ENCODE measurements around the gene TTC28. TPM values are rescaled to one million over a fixed set of nuclear protein-coding genes. Genes with fewer than 3 reads are reported as not detected.
A peak's percentile ranks its signal among the peaks of the same experiment; 100 is the strongest.
"Not testable (repeated sequence)": the region's sequence is repeated elsewhere in the genome, so short reads cannot be mapped to it uniquely, and the experiment has no call there.

TTC28 gene
- total RNA-seq (1 to 10 TPM; 2.4 to 8.3 (median 5.1) TPM), polyA plus RNA-seq (1 to 10 TPM in 1 of 2 donors, under 1 TPM in 1; 0.50 to 2.1 TPM), total RNA-seq (19.7 reads per million, percentile 50 among the genes with 10 or more reads in this experiment)

DNA sequence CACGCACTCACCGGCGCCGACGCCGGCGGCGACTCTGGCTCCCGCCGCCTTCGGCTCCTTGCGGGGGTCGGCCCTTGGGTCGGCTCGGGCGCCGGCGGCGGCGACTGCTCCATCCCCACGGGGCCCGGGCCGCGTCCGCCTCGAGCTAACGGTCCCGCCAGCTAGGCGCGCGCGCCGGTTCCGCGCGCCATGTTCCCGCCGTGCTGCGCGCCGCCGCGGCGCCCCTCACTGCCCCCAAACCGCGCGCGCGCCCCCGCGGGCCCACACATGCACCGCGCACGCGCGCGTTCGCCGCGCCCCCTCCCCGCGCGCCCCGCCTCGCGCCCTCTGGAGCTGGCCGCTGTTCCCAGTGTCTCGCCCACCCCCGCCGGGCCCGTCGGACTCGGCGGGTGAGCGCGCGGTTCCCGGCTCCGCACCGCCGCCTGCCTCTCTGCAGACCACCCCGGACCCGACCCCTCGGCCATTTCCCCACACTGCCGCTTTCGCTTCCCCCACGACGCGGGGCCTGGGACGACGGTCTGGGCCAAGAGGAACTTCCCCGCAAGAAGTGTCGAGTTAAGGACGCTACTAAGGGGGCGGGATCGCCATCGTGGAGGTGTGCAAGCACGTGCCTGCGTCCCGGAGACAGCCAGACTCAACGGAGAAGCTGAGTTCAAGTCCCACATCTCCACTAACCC is at the start of gene TTC28:
TTC28 (minus strand) TSS at position 230 of the 677 bp plus-strand sequence; CDS start at position 113, 117 bp downstream.
- DNase-seq: peak in 3 of 9 donors; percentile 11 to 32 (median 25)
- intact Hi-C loops (cut with micrococcal nuclease): loop anchor here (2.0 to 10.0 kb wide), 3 partner anchors 55 to 125 kb away; partner anchors contain the start of gene XBP1 (in 1 of the 2)
- ATAC-seq; CTCF ChIA-PET; H3K36me3 ChIP-seq (ENCODE audit: control insufficient read depth in 2 of 3, insufficient read depth in 3 of 3, low read length in 3 of 3); H3K36me3 Mint-ChIP-seq; H3K9me3 Mint-ChIP-seq; H3K27ac ChIP-seq (ENCODE audit: low read depth, low read length); H3K4me1 ChIP-seq (ENCODE audit: control insufficient read depth in 2 of 2, insufficient read depth in 2 of 2, low read length in 2 of 2); POLR2A ChIA-PET; H3K9me3 ChIP-seq (ENCODE audit: control insufficient read depth in 2 of 3, low read length in 3 of 3): not testable (repeated sequence)
- Histone ChIP-seq H3K4me3 (ENCODE audit: low read length) (peak within 1 kb of the TSS; percentile 20), H3K27me3 (ENCODE audit: control insufficient read depth in 2 of 2, insufficient read depth in 2 of 2, low read length in 2 of 2) (peaks cover 6 to 24% of the 10 kb centered on the region in 2 donors)
- peaks cover 4 to 18% (median 13%) of the 10 kb centered on the region in 7 donors for H3K4me1 Mint-ChIP-seq
- peaks cover 55 to 92% (median 69%) of the 10 kb centered on the region in 5 donors for H3K27me3 Mint-ChIP-seq
- H3K27ac Mint-ChIP-seq: peak within 1 kb of the TSS in 1 of 9 donors; percentile 43
- peak within 1 kb of the TSS; percentile 50 to 88 (median 82) for H3K4me3 Mint-ChIP-seq

GRCh38 chr22:28728621-28729313 is 49.1 kb upstream of the TTC28 start:
- intact Hi-C loops (cut with micrococcal nuclease): no loop called here
- H3K9me3 Mint-ChIP-seq: peaks cover 0 to 1% (median 0%) of the 10 kb centered on the region in 11 donors
- ATAC-seq (no peak), DNase-seq (no peak)
- peaks cover 0 to 9% (median 0%) of the 10 kb centered on the region in 7 donors for H3K4me1 Mint-ChIP-seq
- Histone ChIP-seq H3K27me3 (ENCODE audit: control insufficient read depth in 2 of 2, insufficient read depth in 2 of 2, low read length in 2 of 2) (no peaks in the 10 kb centered on the region), H3K4me3 (ENCODE audit: low read length) (no peak overlapping the region), H3K36me3 (ENCODE audit: control insufficient read depth in 2 of 3, insufficient read depth in 3 of 3, low read length in 3 of 3) (peaks cover 0 to 6% (median 0%) of the 10 kb centered on the region in 3 experiments), H3K4me1 (ENCODE audit: control insufficient read depth in 2 of 2, insufficient read depth in 2 of 2, low read length in 2 of 2) (no peaks in the 10 kb centered on the region), H3K9me3 (ENCODE audit: control insufficient read depth in 2 of 3, low read length in 3 of 3) (no peaks in the 10 kb centered on the region), H3K27ac (ENCODE audit: low read depth, low read length) (no peak overlapping the region)
- ChIA-PET POLR2A (no interaction called here), CTCF (no interaction called here)
- no peaks in the 10 kb centered on the region for H3K27me3 Mint-ChIP-seq
- no peak overlapping the region for H3K4me3 Mint-ChIP-seq
- H3K27ac Mint-ChIP-seq: peak overlapping the region in 1 of 9 donors; percentile 30
- H3K36me3 Mint-ChIP-seq: peaks cover 5 to 39% (median 13%) of the 10 kb centered on the region in 5 donors

DNA sequence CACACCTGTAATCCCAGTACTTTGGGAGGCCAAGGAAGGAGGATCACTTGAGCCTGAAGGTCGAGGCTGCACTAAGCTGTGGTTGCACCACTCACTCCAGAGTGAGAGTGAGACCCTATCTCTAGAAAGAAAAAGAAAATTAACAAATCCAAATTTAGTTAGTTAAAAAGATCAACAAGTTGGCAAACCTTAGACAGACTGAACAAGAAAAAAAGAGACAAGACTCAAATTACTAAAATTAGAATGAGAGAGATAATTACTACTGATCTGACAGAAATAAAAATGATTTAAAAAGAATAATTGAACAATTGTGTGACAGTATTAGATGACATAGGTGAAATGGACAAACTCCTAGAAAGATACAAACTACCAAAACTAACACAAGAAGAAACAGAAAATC is 48.4 kb upstream of the TTC28 start:
- POLR2A ChIA-PET: no interaction called here
- no peaks in the 10 kb centered on the region for H3K27me3 Mint-ChIP-seq
- no peaks in the 10 kb centered on the region for H3K4me1 ChIP-seq (ENCODE audit: control insufficient read depth in 2 of 2, insufficient read depth in 2 of 2, low read length in 2 of 2)
- H3K36me3 ChIP-seq (ENCODE audit: control insufficient read depth in 2 of 3, insufficient read depth in 3 of 3, low read length in 3 of 3): peaks cover 0 to 4% (median 0%) of the 10 kb centered on the region in 3 experiments
- H3K27ac ChIP-seq (ENCODE audit: low read depth, low read length): no peak overlapping the region
- H3K4me3 ChIP-seq (ENCODE audit: low read length): no peak overlapping the region
- H3K27ac Mint-ChIP-seq: no peak overlapping the region
- peaks cover 0 to 1% (median 0%) of the 10 kb centered on the region in 11 donors for H3K9me3 Mint-ChIP-seq
- ATAC-seq (no peak), DNase-seq (no peak)
- CTCF ChIA-PET: no interaction called here
- H3K27me3 ChIP-seq (ENCODE audit: control insufficient read depth in 2 of 2, insufficient read depth in 2 of 2, low read length in 2 of 2): no peaks in the 10 kb centered on the region
- peaks cover 5 to 38% (median 12%) of the 10 kb centered on the region in 5 donors for H3K36me3 Mint-ChIP-seq
- no peaks in the 10 kb centered on the region for H3K9me3 ChIP-seq (ENCODE audit: control insufficient read depth in 2 of 3, low read length in 3 of 3)
- no peak overlapping the region for H3K4me3 Mint-ChIP-seq
- intact Hi-C loops (cut with micrococcal nuclease): no loop called here
- peaks cover 0 to 9% (median 0%) of the 10 kb centered on the region in 7 donors for H3K4me1 Mint-ChIP-seq

DNA sequence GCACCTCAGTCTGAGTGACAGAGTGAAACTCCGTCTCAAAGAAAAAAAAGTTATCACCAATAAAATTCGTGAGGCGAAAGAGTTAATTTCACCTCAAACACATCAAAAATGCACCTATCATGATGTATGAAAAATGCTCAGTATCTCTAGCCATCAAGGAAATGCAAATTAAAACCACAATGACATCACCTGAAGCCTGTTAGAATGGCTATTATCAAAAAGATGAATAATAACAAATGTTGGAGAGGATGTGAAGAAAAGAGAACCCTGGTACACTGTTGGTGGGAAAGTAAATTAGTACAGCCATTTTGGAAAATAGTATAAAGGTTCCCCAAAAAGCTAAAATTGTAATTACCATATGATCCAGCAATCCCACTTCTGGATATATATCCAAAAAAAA is 38.4 kb upstream of the TTC28 start:
- ChIA-PET POLR2A (no interaction called here), CTCF (no interaction called here)
- Mint-ChIP-seq H3K36me3 (peaks cover 4 to 33% (median 21%) of the 10 kb centered on the region in 5 donors), H3K4me3 (no peak overlapping the region), H3K9me3 (peaks cover 0 to 3% (median 0%) of the 10 kb centered on the region in 11 donors), H3K27ac (no peak overlapping the region), H3K27me3 (no peaks in the 10 kb centered on the region), H3K4me1 (peaks cover 0 to 24% (median 0%) of the 10 kb centered on the region in 7 donors)
- H3K4me3 ChIP-seq (ENCODE audit: low read length): no peak overlapping the region
- no peaks in the 10 kb centered on the region for H3K27me3 ChIP-seq (ENCODE audit: control insufficient read depth in 2 of 2, insufficient read depth in 2 of 2, low read length in 2 of 2)
- H3K36me3 ChIP-seq (ENCODE audit: control insufficient read depth in 2 of 3, insufficient read depth in 3 of 3, low read length in 3 of 3): peaks cover 0 to 6% (median 0%) of the 10 kb centered on the region in 3 experiments
- no peaks in the 10 kb centered on the region for H3K4me1 ChIP-seq (ENCODE audit: control insufficient read depth in 2 of 2, insufficient read depth in 2 of 2, low read length in 2 of 2)
- no peak for DNase-seq
- H3K9me3 ChIP-seq (ENCODE audit: control insufficient read depth in 2 of 3, low read length in 3 of 3): no peaks in the 10 kb centered on the region
- intact Hi-C loops (cut with micrococcal nuclease): no loop called here
- no peak overlapping the region for H3K27ac ChIP-seq (ENCODE audit: low read depth, low read length)
- ATAC-seq: no peak

- H3K9me3 ChIP-seq (ENCODE audit: control insufficient read depth in 2 of 3, low read length in 3 of 3): no peaks in the 10 kb centered on the region
- no peak for ATAC-seq
- H3K4me3 ChIP-seq (ENCODE audit: low read length): no peak overlapping the region
- ChIA-PET POLR2A (no interaction called here), CTCF (no interaction called here)
- H3K27me3 Mint-ChIP-seq: no peaks in the 10 kb centered on the region
- H3K27ac ChIP-seq (ENCODE audit: low read depth, low read length): no peak overlapping the region
- H3K27ac Mint-ChIP-seq: no peak overlapping the region
- no peaks in the 10 kb centered on the region for H3K27me3 ChIP-seq (ENCODE audit: control insufficient read depth in 2 of 2, insufficient read depth in 2 of 2, low read length in 2 of 2)
- H3K9me3 Mint-ChIP-seq: peaks cover 0 to 3% (median 0%) of the 10 kb centered on the region in 11 donors
- H3K4me3 Mint-ChIP-seq: no peak overlapping the region
- H3K36me3 ChIP-seq (ENCODE audit: control insufficient read depth in 2 of 3, insufficient read depth in 3 of 3, low read length in 3 of 3): no peaks in the 10 kb centered on the region
- peaks cover 0 to 24% (median 0%) of the 10 kb centered on the region in 7 donors for H3K4me1 Mint-ChIP-seq
- no peak for DNase-seq
- H3K36me3 Mint-ChIP-seq: peaks cover 4 to 44% (median 19%) of the 10 kb centered on the region in 5 donors
- intact Hi-C loops (cut with micrococcal nuclease): no loop called here
- H3K4me1 ChIP-seq (ENCODE audit: control insufficient read depth in 2 of 2, insufficient read depth in 2 of 2, low read length in 2 of 2): no peaks in the 10 kb centered on the region
Measured at GRCh38 chr22:28716686-28717085, 37.0 kb upstream of the TTC28 start.

GRCh38 chr22:28715611-28716010 is 36.0 kb upstream of the TTC28 start:
- no peak overlapping the region for H3K27ac Mint-ChIP-seq
- ATAC-seq (no peak), DNase-seq (no peak)
- POLR2A ChIA-PET: no interaction called here
- no peak overlapping the region for H3K4me3 Mint-ChIP-seq
- H3K4me1 Mint-ChIP-seq: peaks cover 0 to 24% (median 0%) of the 10 kb centered on the region in 7 donors
- Histone ChIP-seq H3K36me3 (ENCODE audit: control insufficient read depth in 2 of 3, insufficient read depth in 3 of 3, low read length in 3 of 3) (peaks cover 0 to 3% (median 0%) of the 10 kb centered on the region in 3 experiments), H3K27me3 (ENCODE audit: control insufficient read depth in 2 of 2, insufficient read depth in 2 of 2, low read length in 2 of 2) (no peaks in the 10 kb centered on the region), H3K9me3 (ENCODE audit: control insufficient read depth in 2 of 3, low read length in 3 of 3) (no peaks in the 10 kb centered on the region), H3K4me1 (ENCODE audit: control insufficient read depth in 2 of 2, insufficient read depth in 2 of 2, low read length in 2 of 2) (no peaks in the 10 kb centered on the region), H3K27ac (ENCODE audit: low read depth, low read length) (no peak overlapping the region), H3K4me3 (ENCODE audit: low read length) (no peak overlapping the region)
- H3K27me3 Mint-ChIP-seq: no peaks in the 10 kb centered on the region
- H3K9me3 Mint-ChIP-seq: peaks cover 0 to 3% (median 0%) of the 10 kb centered on the region in 11 donors
- peaks cover 2 to 48% (median 21%) of the 10 kb centered on the region in 5 donors for H3K36me3 Mint-ChIP-seq
- intact Hi-C loops (cut with micrococcal nuclease): no loop called here
- CTCF ChIA-PET: interaction anchor here (0.6 kb wide), 1 partner anchor 94 kb away, joined by 3 read pairs; no protein-coding TSS in a partner anchor
